Stimulated activated naive CD8-positive, alpha-beta T cell treated with anti-CD3 and anti-CD28 coated beads, Interleukin-15, Interleukin-2, amounts not matched to agents 100 ng/mL and 50 ng/mL, for 24 hours (primary cell): Measurements from ENCODE around the gene UBE2J2.

Experiments used
- H3K27ac Mint-ChIP-seq: one replicate; pipeline ENCODE4 v1.8.0; 2021; ENCODE audit warnings: mild to moderate bottlenecking, mixed read lengths
- H3K27me3 Mint-ChIP-seq: one replicate; pipeline ENCODE4 v1.8.0; 2021; ENCODE audit warnings: mixed read lengths
- H3K36me3 Mint-ChIP-seq: one replicate; pipeline ENCODE4 v1.8.0; 2021; ENCODE audit warnings: low read depth, mixed read lengths
- H3K4me1 Mint-ChIP-seq: one replicate; pipeline ENCODE4 v1.8.0; 2021; ENCODE audit warnings: low read depth, mixed read lengths
- H3K4me3 Mint-ChIP-seq: one replicate; pipeline ENCODE4 v1.8.0; 2021; ENCODE audit warnings: mild to moderate bottlenecking, mixed read lengths
- H3K9me3 Mint-ChIP-seq: one replicate; pipeline ENCODE4 v1.8.0; 2021; ENCODE audit warnings: mixed read lengths

The UBE2J2 gene

DNA sequence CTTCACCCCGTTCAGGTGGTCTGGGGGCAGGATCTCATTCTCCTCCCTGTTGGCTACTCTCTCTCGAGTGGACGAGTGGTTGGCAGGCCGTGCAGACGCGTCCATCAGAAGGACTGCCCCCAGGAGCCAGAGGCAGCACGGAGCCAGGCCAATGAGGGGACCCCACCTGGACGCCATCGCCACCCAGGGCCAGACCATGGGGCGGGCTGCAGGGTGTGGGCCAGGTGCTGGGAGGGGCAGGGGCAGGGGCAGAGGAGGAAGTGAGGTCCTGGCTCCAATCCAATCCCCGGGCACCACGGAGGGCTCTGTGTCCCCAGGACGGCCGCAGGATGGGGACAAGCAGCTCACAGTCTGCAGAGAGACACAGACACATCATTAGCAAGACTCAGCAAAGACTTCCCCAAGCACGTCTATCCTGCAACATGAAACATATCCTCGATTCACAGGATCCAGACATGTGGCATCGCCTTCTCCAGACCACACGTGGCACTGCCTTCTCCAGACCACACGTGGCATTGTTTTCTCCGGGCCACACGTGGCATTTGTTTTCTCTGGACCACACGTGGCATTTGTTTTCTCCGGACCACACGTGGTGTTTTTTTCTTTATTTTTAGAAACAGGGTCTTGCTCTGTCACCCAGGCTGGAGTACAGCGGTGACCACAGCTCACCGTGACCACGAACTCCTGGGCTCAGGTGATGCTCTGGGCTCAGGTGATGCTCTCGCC is 44.9 kb downstream of the UBE2J2 start:
- H3K27ac Mint-ChIP-seq = no peak overlapping the region
- H3K36me3 Mint-ChIP-seq = peaks cover 41% of the 10 kb centered on the region
- no peak overlapping the region for H3K4me3 Mint-ChIP-seq
- H3K27me3 Mint-ChIP-seq = no peaks in the 10 kb centered on the region
- no peaks in the 10 kb centered on the region for H3K9me3 Mint-ChIP-seq
- H3K4me1 Mint-ChIP-seq = peaks cover 32% of the 10 kb centered on the region

DNA sequence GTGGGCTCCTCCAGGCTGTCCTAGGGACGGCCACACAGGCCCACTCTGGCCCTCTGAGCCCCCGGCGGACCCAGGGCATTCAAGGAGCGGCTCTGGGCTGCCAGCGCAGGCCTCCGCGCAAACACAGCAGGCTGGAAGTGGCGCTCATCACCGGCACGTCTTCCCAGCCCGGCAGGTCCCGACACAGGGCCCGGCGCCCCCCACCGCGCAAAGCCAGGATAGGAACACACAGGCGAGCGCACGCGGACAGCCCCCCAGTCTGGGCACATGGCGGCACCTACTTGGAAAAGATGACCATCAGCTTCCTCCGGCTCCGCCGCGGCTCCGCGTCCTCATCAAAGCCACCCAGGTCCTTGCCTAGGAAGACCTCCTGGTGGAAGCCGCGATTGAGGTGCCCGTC is 45.5 kb downstream of the UBE2J2 start:
- Mint-ChIP-seq H3K27ac (no peak overlapping the region), H3K4me3 (no peak overlapping the region), H3K4me1 (peaks cover 26% of the 10 kb centered on the region), H3K27me3 (no peaks in the 10 kb centered on the region), H3K36me3 (peaks cover 39% of the 10 kb centered on the region), H3K9me3 (no peaks in the 10 kb centered on the region)

DNA sequence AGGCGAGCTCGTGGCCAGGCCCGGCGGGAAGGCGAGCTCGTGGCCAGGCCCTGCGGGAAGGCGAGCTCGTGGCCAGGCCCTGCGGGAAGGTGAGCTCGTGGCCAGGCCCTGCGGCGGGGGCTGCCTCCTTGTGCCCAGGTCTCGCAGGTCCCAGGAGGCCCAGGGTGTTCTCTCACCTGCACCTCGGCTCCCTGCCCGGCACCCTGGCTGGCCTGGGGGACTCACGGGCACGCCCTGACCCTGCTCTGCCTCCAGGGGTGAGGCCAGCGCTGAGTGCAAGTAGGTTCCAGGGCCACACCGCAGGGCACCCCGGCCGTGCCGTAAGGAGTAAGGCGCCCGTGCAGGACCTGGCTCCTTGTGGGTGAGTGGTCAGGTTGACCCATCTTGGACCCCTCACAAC is 46.3 kb downstream of the UBE2J2 start:
- Mint-ChIP-seq H3K4me3 (no peak overlapping the region), H3K27ac (no peak overlapping the region), H3K4me1 (peaks cover 26% of the 10 kb centered on the region), H3K9me3 (no peaks in the 10 kb centered on the region), H3K36me3 (peaks cover 45% of the 10 kb centered on the region), H3K27me3 (no peaks in the 10 kb centered on the region)

DNA sequence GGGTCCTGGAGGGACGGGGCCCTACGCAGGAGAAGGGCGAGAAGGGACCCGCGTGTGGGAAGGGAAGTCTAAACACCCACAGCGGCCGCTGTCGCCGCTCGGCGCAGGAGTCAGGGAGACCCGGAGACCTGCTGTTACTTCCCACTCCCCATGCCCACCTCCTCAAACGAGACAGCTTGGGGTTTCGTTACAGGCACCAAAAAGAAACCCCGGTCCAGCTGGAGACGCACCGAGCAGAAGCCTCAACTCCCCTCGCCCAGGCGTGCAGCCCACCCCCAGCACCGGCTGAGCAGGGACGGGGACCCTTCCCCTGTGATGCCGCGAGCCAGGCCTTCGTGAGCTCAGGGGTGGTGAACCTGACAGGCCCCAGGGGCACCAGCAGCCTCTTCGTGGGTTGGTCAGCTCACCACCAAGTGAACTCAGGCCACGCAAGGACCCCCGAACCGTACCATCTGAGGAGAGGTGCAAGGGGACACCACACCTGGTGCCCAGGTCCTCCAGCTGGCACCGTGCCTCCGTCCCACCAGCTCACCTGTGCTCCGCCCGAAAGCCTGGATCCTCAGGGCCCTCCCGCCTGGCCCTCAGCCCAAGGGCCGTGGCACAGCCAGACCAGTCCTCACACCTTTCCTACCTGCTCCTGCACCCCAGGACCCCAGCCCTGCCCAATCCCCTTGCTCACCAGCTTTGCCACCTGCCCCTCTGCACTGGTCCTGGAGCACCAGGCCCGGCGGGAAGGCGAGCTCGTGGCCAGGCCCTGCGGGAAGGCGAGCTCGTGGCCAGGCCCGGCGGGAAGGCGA is 46.9 kb downstream of the UBE2J2 start:
- Mint-ChIP-seq H3K9me3 (no peaks in the 10 kb centered on the region), H3K4me3 (no peak overlapping the region), H3K27me3 (no peaks in the 10 kb centered on the region), H3K36me3 (peaks cover 47% of the 10 kb centered on the region), H3K4me1 (peaks cover 26% of the 10 kb centered on the region), H3K27ac (no peak overlapping the region)

GRCh38 chr1:1225913-1226312 is 47.7 kb downstream of the UBE2J2 start:
- H3K4me3 Mint-ChIP-seq = no peak overlapping the region
- H3K27me3 Mint-ChIP-seq = no peaks in the 10 kb centered on the region
- peaks cover 51% of the 10 kb centered on the region for H3K36me3 Mint-ChIP-seq
- peaks cover 23% of the 10 kb centered on the region for H3K4me1 Mint-ChIP-seq
- H3K9me3 Mint-ChIP-seq = no peaks in the 10 kb centered on the region
- no peak overlapping the region for H3K27ac Mint-ChIP-seq

- Mint-ChIP-seq H3K4me1 (peaks cover 18% of the 10 kb centered on the region), H3K27ac (no peak overlapping the region), H3K9me3 (no peaks in the 10 kb centered on the region), H3K36me3 (peaks cover 52% of the 10 kb centered on the region), H3K27me3 (no peaks in the 10 kb centered on the region), H3K4me3 (no peak overlapping the region)
Observed at GRCh38 chr1:1225238-1225845, 48.3 kb downstream of the UBE2J2 start.

DNA sequence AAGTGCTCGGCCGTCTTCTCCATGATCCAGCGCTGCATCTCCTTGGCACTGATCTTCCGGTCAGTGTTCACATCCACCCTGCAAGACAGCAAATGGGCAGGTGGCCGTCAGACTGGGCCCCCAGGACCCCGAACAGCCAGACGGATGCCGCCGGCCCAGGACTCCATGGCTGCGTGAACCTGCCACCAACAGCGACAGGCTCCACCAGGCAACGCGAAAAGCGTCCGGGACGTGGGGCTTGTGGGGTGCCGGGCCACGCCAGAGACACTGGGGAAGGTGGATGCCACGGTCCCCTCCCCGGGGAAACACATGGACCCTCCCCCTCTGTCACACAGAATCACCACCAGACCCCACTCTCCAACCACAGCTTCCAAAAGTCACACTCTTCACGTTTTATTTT is 49.8 kb downstream of the UBE2J2 start:
- H3K27me3 Mint-ChIP-seq = no peaks in the 10 kb centered on the region
- no peaks in the 10 kb centered on the region for H3K9me3 Mint-ChIP-seq
- H3K36me3 Mint-ChIP-seq = peaks cover 47% of the 10 kb centered on the region
- no peak overlapping the region for H3K27ac Mint-ChIP-seq
- H3K4me3 Mint-ChIP-seq = no peak overlapping the region
- H3K4me1 Mint-ChIP-seq = peaks cover 10% of the 10 kb centered on the region

DNA sequence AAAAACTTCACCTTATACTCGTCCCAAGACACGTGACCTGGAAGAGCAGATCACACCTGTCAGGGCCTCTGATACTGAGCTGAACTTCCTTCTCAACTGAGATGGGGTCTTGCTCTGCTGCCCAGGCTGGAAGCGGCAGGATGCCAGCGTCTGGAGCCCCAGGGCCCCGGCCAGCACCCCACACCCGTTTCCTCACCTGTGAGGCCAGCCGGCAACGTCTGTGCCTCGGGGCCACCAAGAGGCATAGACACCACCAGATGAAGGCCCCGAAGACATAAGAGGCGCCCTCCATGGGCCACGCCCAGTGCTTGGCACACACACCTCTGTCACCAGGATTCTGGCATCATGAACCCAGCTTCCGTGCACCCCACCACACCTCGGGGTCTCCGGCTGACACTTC is 50.3 kb downstream of the UBE2J2 start:
- Mint-ChIP-seq H3K36me3 (peaks cover 47% of the 10 kb centered on the region), H3K9me3 (no peaks in the 10 kb centered on the region), H3K27me3 (no peaks in the 10 kb centered on the region), H3K4me1 (peaks cover 11% of the 10 kb centered on the region), H3K27ac (no peak overlapping the region), H3K4me3 (no peak overlapping the region)

GRCh38 chr1:1222575-1223225 is 51.0 kb downstream of the UBE2J2 start:
- H3K4me1 Mint-ChIP-seq = peaks cover 17% of the 10 kb centered on the region
- H3K4me3 Mint-ChIP-seq = no peak overlapping the region
- no peak overlapping the region for H3K27ac Mint-ChIP-seq
- peaks cover 54% of the 10 kb centered on the region for H3K36me3 Mint-ChIP-seq
- no peaks in the 10 kb centered on the region for H3K27me3 Mint-ChIP-seq
- H3K9me3 Mint-ChIP-seq = no peaks in the 10 kb centered on the region

- Mint-ChIP-seq H3K4me1 (peaks cover 21% of the 10 kb centered on the region), H3K27ac (no peak overlapping the region), H3K9me3 (no peaks in the 10 kb centered on the region), H3K27me3 (no peaks in the 10 kb centered on the region), H3K36me3 (peaks cover 57% of the 10 kb centered on the region), H3K4me3 (no peak overlapping the region)
Observed at GRCh38 chr1:1221887-1222574, 51.6 kb downstream of the UBE2J2 start.

DNA sequence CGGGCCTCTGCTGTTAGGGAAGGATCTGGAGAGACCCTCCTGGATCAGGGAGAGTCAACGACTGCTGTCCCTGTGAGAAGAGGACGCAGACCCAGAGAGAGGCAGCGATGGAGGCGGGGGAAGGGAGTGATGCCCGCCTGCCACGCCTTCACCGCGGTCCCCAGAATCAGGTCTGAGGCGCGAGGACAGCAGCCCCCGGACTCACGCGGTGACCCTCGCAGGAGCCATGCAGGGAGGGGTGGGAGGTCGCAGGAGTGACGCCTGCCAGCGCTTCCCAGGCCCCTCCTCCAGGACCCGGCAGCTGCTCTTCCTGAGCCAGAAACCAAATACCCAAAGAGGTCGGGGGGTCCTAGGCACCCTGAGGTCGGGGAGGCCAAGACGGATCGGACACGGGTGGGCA is 53.5 kb downstream of the UBE2J2 start:
- Mint-ChIP-seq H3K9me3 (no peaks in the 10 kb centered on the region), H3K4me3 (no peak overlapping the region), H3K27ac (no peak overlapping the region), H3K27me3 (no peaks in the 10 kb centered on the region), H3K4me1 (peaks cover 33% of the 10 kb centered on the region), H3K36me3 (peaks cover 53% of the 10 kb centered on the region)

GRCh38 chr1:1219341-1219740 is 54.3 kb downstream of the UBE2J2 start:
- H3K4me1 Mint-ChIP-seq = peaks cover 42% of the 10 kb centered on the region
- H3K4me3 Mint-ChIP-seq = no peak overlapping the region
- peaks cover 48% of the 10 kb centered on the region for H3K36me3 Mint-ChIP-seq
- H3K9me3 Mint-ChIP-seq = no peaks in the 10 kb centered on the region
- no peaks in the 10 kb centered on the region for H3K27me3 Mint-ChIP-seq
- H3K27ac Mint-ChIP-seq = no peak overlapping the region

GRCh38 chr1:1218524-1219200 is 55.0 kb downstream of the UBE2J2 start:
- H3K27ac Mint-ChIP-seq = peak overlapping the region; percentile 58

More at GRCh38 chr1:1218524-1219200, 55.0 kb downstream of the UBE2J2 start:
- Mint-ChIP-seq H3K4me3 (no peak overlapping the region), H3K36me3 (peaks cover 46% of the 10 kb centered on the region), H3K9me3 (no peaks in the 10 kb centered on the region), H3K4me1 (peaks cover 44% of the 10 kb centered on the region), H3K27me3 (no peaks in the 10 kb centered on the region)
